ENCODE measurements around the gene MICAL1.

Gene MICAL1

DNA sequence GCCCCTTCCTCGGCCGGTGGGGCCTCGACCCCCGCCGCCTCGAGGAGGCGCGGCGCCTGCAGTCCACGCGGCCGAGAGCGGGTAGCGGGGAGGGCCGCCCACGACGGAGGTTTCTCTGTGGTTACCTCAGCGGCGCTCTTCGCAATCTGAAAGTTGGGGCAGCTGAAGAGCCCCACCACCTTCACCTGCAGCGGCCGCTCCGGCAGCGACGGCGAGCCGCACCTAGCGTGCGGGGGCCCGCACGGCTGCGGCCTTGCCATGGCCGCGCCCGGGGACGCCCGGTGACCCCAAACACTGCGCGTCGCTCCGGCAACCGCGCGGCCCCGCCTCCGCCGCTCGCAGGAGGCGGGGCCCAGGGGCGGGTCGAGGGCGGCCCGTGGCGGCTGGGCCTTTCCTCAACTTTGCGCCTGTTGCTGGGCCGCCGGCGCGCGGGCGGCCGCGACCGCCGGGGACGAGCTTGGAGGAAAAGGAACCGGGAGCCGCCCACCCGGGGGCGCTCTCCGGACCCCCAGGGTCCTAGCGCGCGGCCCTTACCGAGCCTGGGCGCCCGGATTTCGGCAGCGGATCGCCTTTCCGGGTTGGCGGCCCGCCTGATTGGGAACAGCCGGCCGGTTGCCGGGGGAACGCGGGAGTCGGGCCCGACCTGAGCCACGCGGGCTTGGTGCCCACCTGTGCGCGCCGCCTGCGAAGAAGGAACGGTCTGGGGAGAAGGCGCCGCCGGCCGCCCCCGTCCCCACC, 15.1 kb downstream of the MICAL1 start, which contains the start of the genes PPIL6 and SMPD2:
Gene PPIL6 (minus strand): TSS at position 298 of the 738 bp plus-strand sequence. CDS start 38 bp downstream, at position 260.
Gene SMPD2 (plus strand): TSS at position 394 of the 738 bp plus-strand sequence. CDS start 398 bp downstream, outside the sequence.
- DNase-seq (ENCODE audit: insufficient read length, low spot score): peak; percentile 84
- FAIRE-seq: no peak

GRCh38 chr6:109436041-109436440, 19.5 kb downstream of the MICAL1 start:
- no peak for DNase-seq (ENCODE audit: insufficient read length, low spot score)
- no peak for FAIRE-seq

- DNase-seq (ENCODE audit: insufficient read length, low spot score) (no peak), FAIRE-seq (no peak)
These were observed 21.1 kb downstream of the MICAL1 start for GRCh38 chr6:109434456-109434855.

DNA sequence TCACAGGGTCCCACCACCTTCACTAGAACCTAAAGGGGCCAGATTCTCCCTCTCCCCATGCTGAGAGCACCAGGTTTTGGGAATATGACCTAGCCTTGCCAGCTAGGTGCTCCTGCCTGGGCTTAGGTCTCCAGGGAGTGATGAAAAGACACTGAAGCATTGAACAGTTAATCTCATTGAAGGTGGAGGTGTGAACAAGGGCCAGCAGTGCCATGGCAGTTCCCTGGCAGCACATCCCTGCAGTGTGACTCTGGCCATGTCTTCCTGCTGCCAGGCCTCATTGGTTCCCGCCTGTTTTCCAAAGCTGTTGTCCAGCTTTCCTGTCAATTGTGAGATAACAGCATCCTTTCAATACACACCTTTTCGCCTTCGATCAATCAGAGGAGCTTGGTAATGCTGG, 26.1 kb downstream of the MICAL1 start:
- DNase-seq (ENCODE audit: insufficient read length, low spot score) (no peak), FAIRE-seq (no peak)

DNA sequence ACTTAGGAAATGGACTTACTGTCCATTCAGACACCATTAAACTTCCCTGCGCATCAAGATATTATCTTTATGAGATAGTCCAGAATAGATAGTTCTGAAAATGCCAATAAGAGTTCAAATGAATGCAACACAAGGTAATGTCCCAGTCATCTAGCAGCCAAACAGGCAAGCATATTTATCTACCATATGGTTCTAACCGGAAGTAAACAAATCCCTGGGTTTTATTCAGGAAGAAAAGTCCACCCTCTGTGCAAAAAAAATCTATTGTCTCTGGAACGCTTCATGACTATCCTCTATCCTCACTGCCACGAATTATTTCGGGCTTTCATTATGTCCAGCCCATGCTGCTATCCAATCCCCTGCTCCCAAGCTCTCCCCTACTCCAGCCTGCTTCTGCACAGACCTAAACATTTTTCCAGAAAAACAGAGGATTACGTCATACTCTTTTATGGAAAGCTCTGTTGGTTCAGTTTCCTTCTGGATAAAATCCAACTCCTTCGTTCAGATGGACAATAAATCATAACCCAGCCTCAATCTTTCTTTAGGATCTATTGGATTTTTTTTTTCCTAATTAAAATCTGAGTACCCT, 26.6 kb downstream of the MICAL1 start:
- no peak for DNase-seq (ENCODE audit: insufficient read length, low spot score)

GRCh38 chr6:109424946-109425345, 30.6 kb downstream of the MICAL1 start:
- no peak for FAIRE-seq
- no peak for DNase-seq (ENCODE audit: insufficient read length, low spot score)

More for the DNA sequence above, 26.6 kb downstream of the MICAL1 start:
- no peak for FAIRE-seq

- no peak for DNase-seq (ENCODE audit: insufficient read length, low spot score)
- no peak for FAIRE-seq
These were observed 34.4 kb downstream of the MICAL1 start for GRCh38 chr6:109421184-109421583.

GRCh38 chr6:109420751-109421150, 34.8 kb downstream of the MICAL1 start:
- DNase-seq (ENCODE audit: insufficient read length, low spot score) (no peak), FAIRE-seq (no peak)

DNA sequence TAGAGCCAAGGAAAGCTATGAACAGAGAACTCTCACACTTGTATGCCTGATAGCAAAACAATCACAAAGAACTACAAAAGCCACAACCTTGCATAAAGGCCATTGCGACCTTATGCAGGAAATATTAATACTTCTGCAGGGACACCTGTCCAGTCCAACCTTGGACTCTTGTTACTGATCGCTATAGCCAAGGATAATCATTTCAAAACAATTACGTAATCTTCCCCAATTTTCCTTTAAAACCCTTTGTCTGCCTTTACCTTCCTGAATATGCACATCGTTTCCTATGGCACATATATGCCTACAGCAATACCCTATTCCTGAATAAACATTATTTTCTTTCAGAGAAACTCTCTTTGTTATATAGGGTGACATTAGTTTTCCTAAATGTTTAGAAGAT, 37.9 kb downstream of the MICAL1 start:
- FAIRE-seq: no peak
- no peak for DNase-seq (ENCODE audit: insufficient read length, low spot score)

- DNase-seq (ENCODE audit: insufficient read length, low spot score) (no peak), FAIRE-seq (no peak)
These were observed 44.5 kb downstream of the MICAL1 start for GRCh38 chr6:109411034-109411433.

DNA sequence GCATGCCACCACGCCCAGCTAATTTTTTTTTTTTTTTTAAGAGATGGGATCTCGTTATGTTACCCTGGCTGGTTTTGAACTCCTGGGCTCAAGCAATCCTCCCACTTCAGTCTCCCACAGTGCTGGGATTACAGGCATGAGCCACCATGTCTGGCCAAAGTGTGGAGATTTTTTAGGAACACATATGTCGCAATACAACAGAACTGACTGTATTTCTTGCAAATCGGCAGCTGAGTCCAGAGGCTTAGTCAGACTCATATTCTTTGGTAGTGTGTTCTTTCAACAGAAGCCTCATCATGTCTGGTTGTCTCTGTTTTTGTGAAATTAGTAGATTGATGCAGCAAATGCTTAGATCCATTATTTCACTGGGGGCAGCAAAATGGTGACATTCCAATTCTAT, 49.4 kb downstream of the MICAL1 start:
- DNase-seq (ENCODE audit: insufficient read length, low spot score) (no peak), FAIRE-seq (no peak)

DNA sequence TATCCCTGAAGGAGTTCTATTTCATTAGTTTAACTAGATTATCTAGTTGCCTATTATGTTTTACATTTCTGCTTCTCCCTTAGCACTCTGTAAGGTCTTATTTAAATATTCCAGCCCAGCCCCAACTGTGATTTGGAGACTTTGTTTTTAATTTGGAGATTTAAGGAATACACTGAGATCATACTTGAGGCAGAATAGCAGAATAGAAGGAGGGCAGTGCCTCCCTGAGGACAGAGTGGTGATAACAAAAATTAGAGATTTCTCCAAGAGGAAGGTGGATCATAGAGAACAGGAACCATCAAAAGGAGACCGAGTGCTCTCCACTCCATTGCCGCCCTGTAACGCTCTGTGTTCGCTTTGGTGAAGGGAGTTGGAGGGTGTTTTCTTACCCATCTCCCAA, 58.6 kb downstream of the MICAL1 start:
- DNase-seq (ENCODE audit: insufficient read length, low spot score) (no peak), FAIRE-seq (no peak)

- FAIRE-seq (no peak), DNase-seq (ENCODE audit: insufficient read length, low spot score) (no peak)
These were observed 59.4 kb downstream of the MICAL1 start for GRCh38 chr6:109396046-109396718.
